DOHH2 (cell line): ENCODE data around the gene SLC5A10.

Experiments used
- EZH2phosphoT487 ChIP-seq: fragments of 200-600 bp; sonication (generic); IDR thresholded peaks from 2 replicates; pipeline ENCODE4 v1.6.1; 2017; ENCODE audit warnings: borderline replicate concordance, mild to moderate bottlenecking, antibody characterized with exemption, low read length, moderate library complexity, mixed read lengths
- TF ChIP-seq, protein P1 (sequence below): fragments of 200-600 bp; sonication (generic); IDR thresholded peaks from one replicate; pipeline ENCODE4 v1.5.1; 2014; ENCODE audit warnings: antibody characterized with exemption, mild to moderate bottlenecking, low read depth, low read length; ENCODE audit not compliant: poor library complexity, severe bottlenecking

DNA sequence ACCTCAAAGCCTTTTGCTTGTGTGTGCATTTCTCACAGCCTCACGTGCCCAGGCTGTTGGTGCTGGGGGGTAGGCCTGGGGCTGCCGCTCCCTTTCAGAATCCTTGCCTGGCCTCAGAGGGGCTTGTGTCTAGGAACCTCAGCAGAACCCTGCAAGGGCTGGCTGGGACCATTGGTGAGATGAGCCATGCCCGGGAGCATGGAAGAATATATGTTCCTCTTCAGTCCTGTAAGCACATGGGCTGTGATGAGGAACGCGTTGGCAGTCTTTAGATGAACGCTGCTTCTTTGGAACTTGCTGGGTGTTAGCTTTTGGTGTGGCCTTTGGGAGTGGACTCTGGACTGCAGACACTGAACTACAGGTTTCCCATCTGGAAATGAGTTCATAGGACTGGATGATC, 32.0 kb upstream of the SLC5A10 start:
- TF ChIP-seq, protein P1, sequence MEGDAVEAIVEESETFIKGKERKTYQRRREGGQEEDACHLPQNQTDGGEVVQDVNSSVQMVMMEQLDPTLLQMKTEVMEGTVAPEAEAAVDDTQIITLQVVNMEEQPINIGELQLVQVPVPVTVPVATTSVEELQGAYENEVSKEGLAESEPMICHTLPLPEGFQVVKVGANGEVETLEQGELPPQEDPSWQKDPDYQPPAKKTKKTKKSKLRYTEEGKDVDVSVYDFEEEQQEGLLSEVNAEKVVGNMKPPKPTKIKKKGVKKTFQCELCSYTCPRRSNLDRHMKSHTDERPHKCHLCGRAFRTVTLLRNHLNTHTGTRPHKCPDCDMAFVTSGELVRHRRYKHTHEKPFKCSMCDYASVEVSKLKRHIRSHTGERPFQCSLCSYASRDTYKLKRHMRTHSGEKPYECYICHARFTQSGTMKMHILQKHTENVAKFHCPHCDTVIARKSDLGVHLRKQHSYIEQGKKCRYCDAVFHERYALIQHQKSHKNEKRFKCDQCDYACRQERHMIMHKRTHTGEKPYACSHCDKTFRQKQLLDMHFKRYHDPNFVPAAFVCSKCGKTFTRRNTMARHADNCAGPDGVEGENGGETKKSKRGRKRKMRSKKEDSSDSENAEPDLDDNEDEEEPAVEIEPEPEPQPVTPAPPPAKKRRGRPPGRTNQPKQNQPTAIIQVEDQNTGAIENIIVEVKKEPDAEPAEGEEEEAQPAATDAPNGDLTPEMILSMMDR = no peak
- TF ChIP-seq EZH2phosphoT487 = no peak
